ENCODE results near the gene EIF2D.
"Not testable (repeated sequence)": the region's sequence is repeated elsewhere in the genome, so short reads cannot be mapped to it uniquely, and the experiment has no call there.

Gene EIF2D

DNA sequence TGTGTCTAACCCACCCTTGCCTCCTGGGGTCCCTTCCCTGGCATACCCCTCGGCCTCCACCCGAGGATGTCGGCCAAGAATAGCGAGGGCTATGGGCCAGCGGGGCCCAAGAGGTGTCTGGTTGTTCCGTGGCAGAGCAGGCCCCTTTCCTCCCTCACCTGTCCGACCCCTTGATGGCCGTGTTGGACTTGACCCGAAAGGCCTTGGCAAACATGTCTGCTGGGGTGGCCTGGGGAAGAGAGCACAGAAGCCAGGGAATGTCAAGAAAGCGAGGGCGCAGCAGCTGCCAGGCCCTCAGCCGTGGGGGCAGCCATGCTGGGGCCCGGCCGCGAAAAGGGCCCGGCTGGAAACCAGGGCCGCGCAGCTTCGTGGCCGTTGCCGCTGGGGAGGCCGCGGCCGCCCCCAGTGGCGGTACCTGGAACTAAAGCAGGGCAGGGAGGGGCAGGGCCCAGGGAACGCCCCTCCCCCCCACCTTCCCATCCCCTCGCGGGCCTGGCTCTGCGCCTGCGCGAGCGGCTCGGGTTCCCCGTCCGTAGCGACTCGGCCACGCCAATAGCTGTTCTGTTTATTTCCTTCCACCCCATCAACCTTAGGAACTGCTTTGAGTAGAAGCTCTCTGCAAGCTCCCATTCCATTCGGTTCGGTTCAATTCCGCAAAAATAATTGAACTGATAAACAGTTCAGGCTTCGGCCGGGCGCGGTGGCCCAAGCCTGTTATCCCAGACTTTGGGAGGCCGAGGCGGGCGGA is at the start of gene EIF2D:
Gene EIF2D (minus strand): TSS at position 337 of the 748 bp plus-strand sequence. CDS start 123 bp downstream, at position 214.
- in situ Hi-C loops (cut with HindIII; ENCODE audit: low sequenced_read_pairs) = no loop called here

DNA sequence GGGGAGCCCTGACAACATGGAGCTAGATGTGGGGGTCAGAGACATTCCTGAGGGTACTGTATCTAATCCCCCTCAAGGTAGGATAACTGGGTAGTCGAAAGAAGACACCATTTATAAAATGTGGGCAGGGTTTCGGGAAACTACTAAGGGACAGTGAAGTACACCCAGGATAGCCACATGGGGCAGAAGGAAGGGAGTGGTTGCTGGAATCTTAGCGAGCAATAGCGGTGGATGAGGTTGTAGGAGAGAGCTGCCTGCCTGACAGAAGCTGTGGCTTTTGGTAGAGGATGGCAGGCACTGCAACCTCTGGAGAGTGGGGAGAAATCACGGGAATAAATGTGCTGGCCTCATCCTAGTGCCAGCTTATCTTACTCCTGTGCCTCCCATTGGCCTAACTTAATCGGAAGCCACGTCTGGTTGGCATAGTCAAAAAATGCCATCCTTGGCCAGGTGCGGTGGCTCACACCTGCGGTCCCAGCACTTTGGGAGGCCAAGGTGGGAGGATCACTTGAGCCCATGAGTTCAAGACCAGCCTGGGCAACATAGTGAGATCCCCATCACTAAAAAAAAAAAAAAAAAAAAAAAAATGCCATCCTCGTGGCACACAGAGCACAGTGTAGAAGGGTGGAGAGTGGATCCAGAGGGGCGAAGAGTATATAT is 49.0 kb upstream of the EIF2D start:
- in situ Hi-C loops (cut with HindIII; ENCODE audit: low sequenced_read_pairs) = no loop called here

- in situ Hi-C loops (cut with HindIII; ENCODE audit: low sequenced_read_pairs) = no loop called here
These were observed 47.9 kb upstream of the EIF2D start for GRCh38 chr1:206660136-206660535.

- in situ Hi-C loops (cut with HindIII; ENCODE audit: low sequenced_read_pairs) = no loop called here
These were observed 46.7 kb upstream of the EIF2D start for GRCh38 chr1:206658981-206659273.

- in situ Hi-C loops (cut with HindIII; ENCODE audit: low sequenced_read_pairs) = no loop called here
These were observed 46.2 kb upstream of the EIF2D start for GRCh38 chr1:206658264-206658980.

- in situ Hi-C loops (cut with HindIII; ENCODE audit: low sequenced_read_pairs) = no loop called here
These were observed 45.5 kb upstream of the EIF2D start for GRCh38 chr1:206657751-206658150.

DNA sequence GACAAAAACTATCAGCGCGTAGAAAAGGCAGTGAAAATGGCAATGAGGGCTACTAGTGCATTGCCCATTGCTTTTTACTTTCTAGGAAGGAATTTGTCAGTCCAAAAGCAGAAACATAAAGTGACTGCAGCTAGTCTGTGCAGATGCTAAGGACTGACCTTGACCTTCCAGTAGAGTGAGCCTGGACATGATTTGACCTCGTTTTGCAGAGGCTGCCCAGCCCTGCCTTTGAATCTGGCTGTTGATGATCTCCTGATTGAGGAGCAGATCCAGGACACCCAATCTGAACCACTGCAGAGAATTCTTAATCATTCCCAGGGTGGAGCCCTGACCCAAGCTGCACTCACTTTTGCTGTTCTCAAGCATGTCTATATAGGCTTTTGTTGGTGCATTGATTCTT is 44.7 kb upstream of the EIF2D start:
- in situ Hi-C loops (cut with HindIII; ENCODE audit: low sequenced_read_pairs) = no loop called here

GRCh38 chr1:206655471-206655882 is 43.2 kb upstream of the EIF2D start:
- in situ Hi-C loops (cut with HindIII; ENCODE audit: low sequenced_read_pairs) = no loop called here

DNA sequence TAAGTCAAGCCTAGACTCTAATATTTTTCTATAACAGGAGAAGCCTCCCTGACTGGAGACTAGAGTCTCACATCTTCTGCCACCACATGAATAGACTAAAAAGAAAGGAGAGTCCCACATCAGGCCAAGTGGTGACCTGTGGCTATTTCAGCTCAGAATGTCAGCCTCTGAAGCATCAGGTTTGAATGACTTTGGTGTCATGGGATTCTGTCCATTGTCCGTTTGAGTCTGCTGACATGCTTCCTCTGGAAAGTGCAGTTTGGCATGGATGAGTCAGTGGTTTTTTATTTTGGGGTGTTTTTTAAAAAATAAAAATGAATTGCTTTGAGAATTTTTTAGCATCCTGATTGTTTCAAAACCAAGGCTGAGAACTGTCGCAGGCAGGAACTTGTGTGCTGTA is 42.6 kb upstream of the EIF2D start:
- in situ Hi-C loops (cut with HindIII; ENCODE audit: low sequenced_read_pairs) = no loop called here

DNA sequence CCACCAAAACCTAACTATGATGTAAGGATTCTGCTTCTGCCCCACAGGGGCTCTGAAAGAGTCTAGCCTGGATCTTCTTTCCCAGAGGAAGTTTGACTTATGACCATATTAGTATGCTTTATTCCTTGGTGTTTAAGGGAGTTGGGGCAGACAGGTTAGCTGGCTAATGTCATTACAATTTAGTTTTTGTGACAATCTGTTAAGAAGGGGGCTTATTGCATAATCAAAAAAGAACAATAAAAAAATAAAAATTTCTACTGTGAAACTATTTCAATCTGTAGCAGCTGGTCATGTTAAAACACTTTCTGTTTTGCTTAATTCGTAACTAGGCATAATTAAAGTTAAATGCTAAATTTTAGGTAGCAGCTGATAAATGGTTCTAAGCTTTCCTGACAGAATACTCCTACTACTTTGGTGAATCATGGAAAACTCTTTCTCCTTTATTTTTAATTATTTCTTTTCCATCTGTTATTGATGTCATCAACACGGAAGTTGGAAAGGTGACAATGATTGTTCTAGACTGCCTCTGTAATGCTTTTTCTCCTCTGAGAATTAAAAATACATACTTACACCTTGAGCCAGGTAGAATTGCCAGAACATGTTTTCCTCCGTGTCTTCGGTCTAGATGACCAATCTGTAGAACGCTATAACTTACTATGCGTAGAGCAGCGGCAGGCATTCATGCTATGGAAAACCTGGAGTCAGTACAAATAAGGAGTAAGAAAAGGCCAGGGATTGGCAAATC is 41.6 kb upstream of the EIF2D start:
- in situ Hi-C loops (cut with HindIII; ENCODE audit: low sequenced_read_pairs) = no loop called here

DNA sequence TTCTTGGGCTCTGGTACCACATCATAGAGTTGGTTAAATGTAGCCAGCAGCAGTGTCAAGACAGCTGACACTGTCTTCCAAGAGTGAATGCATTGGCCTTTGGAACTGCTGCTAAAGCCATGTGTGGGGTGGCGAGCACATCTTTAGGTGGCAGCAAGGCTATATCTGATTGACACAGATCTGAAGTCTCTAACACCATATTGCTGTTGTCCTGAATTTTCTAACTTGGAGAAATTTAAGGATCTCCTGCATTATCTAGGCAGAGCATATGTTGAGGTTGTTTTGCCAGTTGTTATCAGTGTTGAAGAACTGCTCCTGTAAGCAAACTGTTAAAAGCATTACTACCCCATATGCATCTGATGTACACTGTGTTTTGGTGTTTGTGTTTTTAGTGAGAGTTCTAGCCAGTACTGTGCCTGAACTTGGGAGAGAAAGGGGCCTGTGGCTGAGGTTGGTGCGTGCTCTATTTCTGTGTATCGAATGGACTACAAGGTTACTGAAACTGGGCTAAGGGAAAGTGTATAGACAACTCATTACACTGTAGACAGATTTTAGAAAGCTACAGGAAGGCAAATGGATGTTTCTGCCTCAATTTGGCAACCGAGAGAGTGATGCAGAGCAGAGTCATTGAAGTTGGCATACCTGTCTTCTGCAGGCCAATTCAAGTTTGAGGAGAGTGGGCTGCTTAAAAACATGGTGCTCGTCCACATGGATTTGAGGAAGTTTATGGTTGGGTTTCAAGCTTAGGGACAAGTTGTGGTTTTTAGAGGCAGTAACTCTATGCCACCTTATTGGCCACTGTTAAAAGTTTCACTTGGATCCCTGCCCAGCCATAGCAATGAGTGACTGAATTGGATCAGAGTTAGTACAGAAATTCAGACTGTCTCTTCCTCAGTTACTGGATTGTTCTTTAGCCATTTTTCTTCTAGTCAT is 40.0 kb upstream of the EIF2D start:
- in situ Hi-C loops (cut with HindIII; ENCODE audit: low sequenced_read_pairs) = no loop called here

- in situ Hi-C loops (cut with HindIII; ENCODE audit: low sequenced_read_pairs) = no loop called here
These were observed 38.7 kb upstream of the EIF2D start for GRCh38 chr1:206651014-206651413.

DNA sequence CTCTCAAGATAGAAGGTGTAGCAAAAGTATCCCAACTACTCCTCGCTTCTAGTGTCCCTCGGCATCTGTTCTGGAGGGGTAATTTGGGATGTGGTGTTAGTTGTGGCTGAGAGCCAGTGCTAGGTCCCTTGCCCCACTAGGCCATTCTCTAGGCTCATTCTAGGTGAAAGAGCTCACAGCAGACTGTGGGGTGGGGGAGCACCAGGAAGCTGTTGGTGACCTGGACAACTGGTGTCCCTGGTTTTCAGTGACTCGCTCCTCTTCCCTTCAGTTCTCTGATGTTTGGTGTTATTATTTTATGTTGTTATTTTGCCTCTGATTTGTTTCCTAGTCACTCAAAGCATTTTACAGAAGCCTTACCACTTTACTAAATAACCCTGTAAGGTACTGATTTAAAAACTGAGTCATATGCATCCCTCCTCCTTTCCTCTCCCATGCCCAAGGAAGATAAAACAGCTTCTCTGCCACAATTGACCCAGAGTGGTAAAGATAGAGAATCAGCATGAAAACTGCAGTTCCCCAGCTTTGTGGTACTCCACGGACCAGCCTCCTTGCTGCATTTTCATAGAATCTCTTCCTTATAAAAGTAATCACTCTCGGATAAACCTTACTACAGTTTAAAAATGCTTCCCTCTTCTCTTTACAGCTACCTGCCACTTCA is 37.1 kb upstream of the EIF2D start:
- in situ Hi-C loops (cut with HindIII; ENCODE audit: low sequenced_read_pairs) = no loop called here

GRCh38 chr1:206647224-206647623 is 35.0 kb upstream of the EIF2D start:
- in situ Hi-C loops (cut with HindIII; ENCODE audit: low sequenced_read_pairs) = no loop called here

GRCh38 chr1:206646504-206646903 is 34.2 kb upstream of the EIF2D start:
- in situ Hi-C loops (cut with HindIII; ENCODE audit: low sequenced_read_pairs) = no loop called here

- in situ Hi-C loops (cut with HindIII; ENCODE audit: low sequenced_read_pairs) = no loop called here
These were observed 30.9 kb upstream of the EIF2D start for GRCh38 chr1:206643118-206643698.

GRCh38 chr1:206642074-206642473 is 29.8 kb upstream of the EIF2D start:
- in situ Hi-C loops (cut with HindIII; ENCODE audit: low sequenced_read_pairs) = not testable (repeated sequence)

DNA sequence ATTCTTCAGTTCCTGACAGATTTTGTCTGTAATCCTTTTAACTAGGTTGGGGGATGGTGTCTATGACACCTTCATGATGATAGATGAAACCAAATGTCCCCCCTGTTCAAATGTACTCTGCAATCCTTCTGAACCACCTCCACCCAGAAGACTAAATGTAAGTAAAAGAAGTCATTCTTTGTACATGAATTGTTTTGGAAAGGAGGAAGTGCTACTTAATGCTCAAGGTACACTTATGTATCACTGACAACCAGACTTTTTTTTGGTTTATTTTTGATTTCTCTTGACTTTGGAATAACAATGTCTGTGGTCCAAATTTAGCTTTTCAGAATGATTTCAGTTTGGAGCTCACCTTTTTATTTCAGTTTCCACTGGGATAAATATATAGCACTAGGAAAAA is 25.3 kb upstream of the EIF2D start:
- in situ Hi-C loops (cut with HindIII; ENCODE audit: low sequenced_read_pairs) = no loop called here

DNA sequence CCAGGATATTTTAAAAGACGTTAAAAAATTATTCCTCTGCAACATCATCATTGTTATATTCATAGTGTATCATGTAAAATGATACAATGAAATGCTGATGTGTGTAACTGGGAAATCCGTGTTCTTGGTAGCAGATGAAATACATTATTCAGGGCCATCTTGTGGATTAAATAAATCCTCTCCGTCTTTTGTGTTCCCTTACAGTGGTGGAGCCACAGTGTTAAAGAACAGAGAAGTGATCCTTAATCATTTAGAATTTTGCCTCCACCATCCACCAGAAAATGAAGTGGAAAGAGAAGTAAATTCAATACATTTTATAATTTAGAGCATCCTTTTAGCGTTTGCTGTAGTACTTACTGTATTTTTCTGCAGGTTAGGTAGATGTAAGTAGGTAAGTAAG is 24.4 kb upstream of the EIF2D start:
- in situ Hi-C loops (cut with HindIII; ENCODE audit: low sequenced_read_pairs) = no loop called here

DNA sequence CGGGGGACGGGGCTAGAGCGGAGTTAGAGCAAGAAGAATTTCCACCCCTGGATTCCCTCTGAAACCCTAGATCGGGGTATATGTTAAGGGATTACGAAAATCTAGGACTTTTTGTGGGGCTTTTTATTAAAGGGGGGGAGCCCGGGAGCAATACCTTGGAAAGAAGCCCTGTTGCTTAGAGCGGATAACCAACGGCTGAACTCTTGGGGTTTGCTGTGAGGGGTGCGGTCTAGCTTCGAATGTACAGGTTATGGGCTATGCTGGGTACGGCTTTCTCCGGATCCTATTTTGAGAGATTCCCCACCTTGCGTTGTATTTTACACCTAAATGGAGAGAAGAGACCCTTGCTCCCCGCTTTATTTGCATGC is 23.7 kb upstream of the EIF2D start:
- in situ Hi-C loops (cut with HindIII; ENCODE audit: low sequenced_read_pairs) = no loop called here

Data from DLD1 (cell line).